Skeletal muscle satellite cell (primary cell): Measurements from ENCODE around the gene ITGAE.
"Not testable (repeated sequence)": the region's sequence is repeated elsewhere in the genome, so short reads cannot be mapped to it uniquely, and the experiment has no call there.

Source experiments
- H3K27me3 ChIP-seq: 2 replicates; pipeline ENCODE4 v1.7.0; 2013; ENCODE audit warnings: low read length; ENCODE audit not compliant: control insufficient read depth, insufficient read depth
- H3K36me3 ChIP-seq: 2 replicates; pipeline ENCODE4 v1.7.0; 2013; ENCODE audit warnings: mild to moderate bottlenecking, control low read depth, low read length; ENCODE audit not compliant: insufficient read depth
- H3K4me1 ChIP-seq: 2 replicates; pipeline ENCODE4 v1.7.0; 2013; ENCODE audit warnings: low read length; ENCODE audit not compliant: control insufficient read depth, insufficient read depth
- H3K4me2 ChIP-seq: 2 replicates; pipeline ENCODE4 v1.7.0; 2013; ENCODE audit warnings: mild to moderate bottlenecking, low read length
- H3K4me3 ChIP-seq: 2 replicates; pipeline ENCODE4 v1.7.0; 2013; ENCODE audit warnings: low read length
- H3K9ac ChIP-seq: 2 replicates; pipeline ENCODE4 v1.7.0; 2013; ENCODE audit warnings: mild to moderate bottlenecking, low read depth, low read length, moderate library complexity
- H3K9me3 ChIP-seq: replicated peaks from 2 replicates; pipeline ENCODE4 v1.7.0; 2013; ENCODE audit warnings: mild to moderate bottlenecking, control low read depth, low read length

ITGAE gene

GRCh38 chr17:3719265-3719664 lies 81.7 kb downstream of the ITGAE start:
- H3K4me3 ChIP-seq: no peak overlapping the region
- H3K4me2 ChIP-seq: no peak overlapping the region
- peaks cover 41% of the 10 kb centered on the region for H3K36me3 ChIP-seq
- no peaks in the 10 kb centered on the region for H3K27me3 ChIP-seq
- H3K4me1 ChIP-seq: peaks cover 20% of the 10 kb centered on the region
- no peaks in the 10 kb centered on the region for H3K9me3 ChIP-seq
- no peak overlapping the region for H3K9ac ChIP-seq

- no peaks in the 10 kb centered on the region for H3K27me3 ChIP-seq
- H3K9ac ChIP-seq: no peak overlapping the region
- H3K4me2 ChIP-seq: no peak overlapping the region
- peaks cover 41% of the 10 kb centered on the region for H3K36me3 ChIP-seq
- H3K4me3 ChIP-seq: no peak overlapping the region
- peaks cover 20% of the 10 kb centered on the region for H3K4me1 ChIP-seq
- H3K9me3 ChIP-seq: no peaks in the 10 kb centered on the region
Observed at GRCh38 chr17:3718201-3718600, 82.8 kb downstream of the ITGAE start.

- no peak overlapping the region for H3K4me3 ChIP-seq
- no peak overlapping the region for H3K9ac ChIP-seq
- H3K4me2 ChIP-seq: no peak overlapping the region
- peaks cover 45% of the 10 kb centered on the region for H3K36me3 ChIP-seq
- H3K9me3 ChIP-seq: no peaks in the 10 kb centered on the region
- H3K27me3 ChIP-seq: no peaks in the 10 kb centered on the region
- H3K4me1 ChIP-seq: peaks cover 13% of the 10 kb centered on the region
Observed at GRCh38 chr17:3715296-3715695, 85.7 kb downstream of the ITGAE start.

GRCh38 chr17:3712811-3713463 lies 88.1 kb downstream of the ITGAE start:
- Histone ChIP-seq H3K27me3 (no peaks in the 10 kb centered on the region), H3K4me2 (no peak overlapping the region), H3K4me1 (peaks cover 6% of the 10 kb centered on the region)

GRCh38 chr17:3710951-3711383 lies 90.0 kb downstream of the ITGAE start:
- no peaks in the 10 kb centered on the region for H3K27me3 ChIP-seq
- H3K4me3 ChIP-seq: no peak overlapping the region
- peak overlapping the region; percentile 4 for H3K4me2 ChIP-seq
- no peak overlapping the region for H3K9ac ChIP-seq
- H3K4me1 ChIP-seq: peaks cover 6% of the 10 kb centered on the region
- H3K36me3 ChIP-seq: peaks cover 17% of the 10 kb centered on the region
- H3K9me3 ChIP-seq: no peaks in the 10 kb centered on the region

More at GRCh38 chr17:3712811-3713463, 88.1 kb downstream of the ITGAE start:
- Histone ChIP-seq H3K36me3 (peaks cover 36% of the 10 kb centered on the region), H3K9ac (no peak overlapping the region), H3K9me3 (no peaks in the 10 kb centered on the region), H3K4me3 (no peak overlapping the region)

- H3K27me3 ChIP-seq: no peaks in the 10 kb centered on the region
- H3K4me1 ChIP-seq: peaks cover 6% of the 10 kb centered on the region
- H3K4me2 ChIP-seq: no peak overlapping the region
- H3K9ac ChIP-seq: no peak overlapping the region
- H3K4me3 ChIP-seq: no peak overlapping the region
- peaks cover 4% of the 10 kb centered on the region for H3K36me3 ChIP-seq
- H3K9me3 ChIP-seq: no peaks in the 10 kb centered on the region
Observed at GRCh38 chr17:3708366-3708765, 92.6 kb downstream of the ITGAE start.

- H3K9me3 ChIP-seq, H3K36me3 ChIP-seq, H3K4me1 ChIP-seq, H3K4me3 ChIP-seq, H3K9ac ChIP-seq, H3K4me2 ChIP-seq, H3K27me3 ChIP-seq: not testable (repeated sequence)
Observed at GRCh38 chr17:3705718-3705984, 95.3 kb downstream of the ITGAE start.

- H3K9ac ChIP-seq: no peak overlapping the region
- no peaks in the 10 kb centered on the region for H3K27me3 ChIP-seq
- no peaks in the 10 kb centered on the region for H3K36me3 ChIP-seq
- H3K4me2 ChIP-seq: no peak overlapping the region
- no peak overlapping the region for H3K4me3 ChIP-seq
- H3K9me3 ChIP-seq: no peaks in the 10 kb centered on the region
- H3K4me1 ChIP-seq: no peaks in the 10 kb centered on the region
Observed at GRCh38 chr17:3704931-3705717, 95.9 kb downstream of the ITGAE start.

GRCh38 chr17:3702041-3702539 lies 98.9 kb downstream of the ITGAE start:
- not testable (repeated sequence) for H3K4me3 ChIP-seq, H3K9ac ChIP-seq, H3K9me3 ChIP-seq, H3K36me3 ChIP-seq, H3K27me3 ChIP-seq, H3K4me2 ChIP-seq, H3K4me1 ChIP-seq

GRCh38 chr17:3699951-3700350 lies 101.0 kb downstream of the ITGAE start:
- Histone ChIP-seq H3K27me3 (no peaks in the 10 kb centered on the region), H3K4me3 (no peak overlapping the region), H3K4me2 (no peak overlapping the region), H3K9ac (no peak overlapping the region), H3K36me3 (no peaks in the 10 kb centered on the region), H3K9me3 (peaks cover 3% of the 10 kb centered on the region), H3K4me1 (peaks cover 13% of the 10 kb centered on the region)

GRCh38 chr17:3698139-3698538 lies 102.8 kb downstream of the ITGAE start:
- Histone ChIP-seq H3K9ac (no peak overlapping the region), H3K4me2 (no peak overlapping the region), H3K27me3 (no peaks in the 10 kb centered on the region), H3K9me3 (peaks cover 3% of the 10 kb centered on the region), H3K4me3 (no peak overlapping the region), H3K36me3 (no peaks in the 10 kb centered on the region), H3K4me1 (peaks cover 20% of the 10 kb centered on the region)

- peaks cover 20% of the 10 kb centered on the region for H3K4me1 ChIP-seq
- H3K27me3 ChIP-seq: no peaks in the 10 kb centered on the region
Observed at GRCh38 chr17:3697103-3697476, 103.9 kb downstream of the ITGAE start.

More at GRCh38 chr17:3697103-3697476, 103.9 kb downstream of the ITGAE start:
- Histone ChIP-seq H3K9me3 (peaks cover 3% of the 10 kb centered on the region), H3K4me2 (no peak overlapping the region), H3K9ac (no peak overlapping the region), H3K36me3 (no peaks in the 10 kb centered on the region), H3K4me3 (no peak overlapping the region)
